Liver (tissue), 9 donors: Measurements from ENCODE around the gene SCARF1. TPM values are rescaled to one million over a fixed set of nuclear protein-coding genes. Genes with fewer than 3 reads are reported as not detected.

Experiments used
- DNase-seq: peaks from one replicate; pipeline ENCODE4 v3.0.0-alpha.2; 2017; ENCODE audit warnings: low spot score
- H3K27ac ChIP-seq, 2 donors: one replicate each; pipeline ENCODE4 v1.7.0; 2013; ENCODE audit warnings: inconsistent platforms in 2 of 2, low read length in 2 of 2, control low read depth in 1 of 2, low read depth in 1 of 2, mild to moderate bottlenecking in 1 of 2
- H3K27me3 ChIP-seq, 4 donors: one replicate each; pipeline versions ENCODE4 v1.6.1 to v1.7.0; 2013; ENCODE audit warnings: low read length in 3 of 4, inconsistent platforms in 1 of 4, mild to moderate bottlenecking in 1 of 4, moderate library complexity in 1 of 4; ENCODE audit not compliant: control insufficient read depth in 4 of 4, insufficient read depth in 4 of 4
- H3K36me3 ChIP-seq, 4 donors: one replicate each; pipeline versions ENCODE4 v1.6.1 to v1.7.0; 2013; ENCODE audit warnings: low read length in 3 of 4, mild to moderate bottlenecking in 3 of 4, low read depth in 1 of 4, moderate library complexity in 1 of 4; ENCODE audit not compliant: control insufficient read depth in 4 of 4, insufficient read depth in 3 of 4
- H3K4me1 ChIP-seq, 4 donors: one replicate each; pipeline versions ENCODE4 v1.6.1 to v1.7.0; 2013; ENCODE audit warnings: low read length in 3 of 4, mild to moderate bottlenecking in 3 of 4, moderate library complexity in 1 of 4; ENCODE audit not compliant: control insufficient read depth in 4 of 4, insufficient read depth in 4 of 4
- H3K4me3 ChIP-seq, 3 donors: one replicate each; pipeline versions ENCODE4 v1.6.1 to v1.7.0; 2013; ENCODE audit warnings: low read length in 3 of 3, control low read depth in 1 of 3, low read depth in 1 of 3, mild to moderate bottlenecking in 1 of 3
- H3K9ac ChIP-seq, 2 donors: one replicate each; pipeline ENCODE4 v1.7.0; 2013; ENCODE audit warnings: low read length in 2 of 2, mild to moderate bottlenecking in 2 of 2, moderate library complexity in 2 of 2, control low read depth in 1 of 2, low read depth in 1 of 2
- H3K9me3 ChIP-seq, 4 donors: one replicate each; pipeline versions ENCODE4 v1.6.1 to v1.7.0; 2013; ENCODE audit warnings: low read length in 3 of 4; ENCODE audit not compliant: control insufficient read depth in 4 of 4
- ATF3 ChIP-seq: IDR thresholded peaks from 2 replicates; pipeline ENCODE4 v1.6.1; 2016; ENCODE audit warnings: antibody characterized with exemption
- CTCF ChIP-seq: fragments of 150-350 bp; IDR thresholded peaks from 2 replicates; pipeline ENCODE4 v1.5.1; 2017; ENCODE audit warnings: improper control_type of control experiment, low read depth, low read length; ENCODE audit not compliant: missing input control
- EGR1 ChIP-seq, 2 donors: IDR thresholded peaks; 2 replicates each; pipeline ENCODE4 v1.6.1; 2016 to 2018; ENCODE audit warnings: antibody characterized with exemption in 2 of 2, low read depth in 2 of 2
- FOXA1 ChIP-seq: IDR thresholded peaks from 2 replicates; pipeline ENCODE4 v1.6.1; 2016; ENCODE audit warnings: antibody characterized with exemption
- GABPA ChIP-seq, 2 donors: IDR thresholded peaks in 1 of 2; conservative IDR thresholded peaks in 1 of 2; 2 replicates each; pipeline ENCODE4 v1.6.1; 2016; ENCODE audit warnings: antibody characterized with exemption in 2 of 2, mild to moderate bottlenecking in 1 of 2, moderate library complexity in 1 of 2
- HNF4G ChIP-seq: IDR thresholded peaks from 2 replicates; pipeline ENCODE4 v1.6.1; 2016; ENCODE audit warnings: antibody characterized with exemption
- JUND ChIP-seq, 2 donors: IDR thresholded peaks; 2 replicates each; pipeline ENCODE4 v1.6.1; 2016; ENCODE audit warnings: antibody characterized with exemption in 2 of 2
- MAX ChIP-seq: IDR thresholded peaks from 2 replicates; pipeline ENCODE4 v1.6.1; 2016; ENCODE audit warnings: antibody characterized with exemption
- NR2F2 ChIP-seq: IDR thresholded peaks from 2 replicates; pipeline ENCODE4 v1.6.1; 2016; ENCODE audit warnings: antibody characterized with exemption
- RAD21 ChIP-seq, 2 donors: IDR thresholded peaks; 2 replicates each; pipeline ENCODE4 v1.6.1; 2016; ENCODE audit warnings: antibody characterized with exemption in 2 of 2, mild to moderate bottlenecking in 2 of 2
- RXRA ChIP-seq, 2 donors: IDR thresholded peaks; 2 replicates each; pipeline ENCODE4 v1.6.1; 2017 to 2018; ENCODE audit warnings: antibody characterized with exemption in 2 of 2, mild to moderate bottlenecking in 1 of 2
- SP1 ChIP-seq: IDR thresholded peaks from 2 replicates; pipeline ENCODE4 v1.6.1; 2018; ENCODE audit warnings: antibody characterized with exemption, mild to moderate bottlenecking
- TAF1 ChIP-seq: conservative IDR thresholded peaks from 2 replicates; pipeline ENCODE4 v1.6.1; 2016; ENCODE audit warnings: antibody characterized with exemption, mild to moderate bottlenecking
- YY1 ChIP-seq: IDR thresholded peaks from 2 replicates; pipeline ENCODE4 v1.6.1; 2016; ENCODE audit warnings: antibody characterized with exemption, mild to moderate bottlenecking
- ZBTB33 ChIP-seq: IDR thresholded peaks from 2 replicates; pipeline ENCODE4 v1.6.1; 2016; ENCODE audit warnings: antibody characterized with exemption
- WGBS: extraction: QIAGEN DNeasy Blood & Tissue Kit; methylation state at CpG from one replicate; pipeline ENCODE4 v1.1.7; 2013; 5-methylcytosine and 5-hydroxymethylcytosine counted together
- polyA plus RNA-seq, 2 donors: library from polyadenylated mRNA; stranded (reverse) in 1 of 2; unstranded in 1 of 2; fragments of 200-250 nt in 1 of 2; fragments of >200 nt in 1 of 2; fragmentation: Nextera tagmentation in 1 of 2; extraction: Ambion mirVana in 1 of 2; gene quantifications; one replicate each; pipeline versions ENCODE4 v1.2.1 to v1.2.3, GENCODE V29; 2013 to 2015
- total RNA-seq, 2 donors: library from RNA; depleted of rRNA; stranded (reverse); fragments of >200 nt; gene quantifications; one replicate each; pipeline ENCODE4 v1.2.3, GENCODE V29; 2014
- TF ChIP-seq, protein P1 (sequence below): IDR thresholded peaks from 2 replicates; pipeline ENCODE4 v1.6.1; 2016; ENCODE audit warnings: antibody characterized with exemption, mild to moderate bottlenecking
- donor health status: healthy.
- donor health status: healthy.
- donor health status: healthy.
- donor health status: healthy.
- donor health status: healthy.

SCARF1 gene
- total and polyA plus RNA-seq, 4 donors: 1.3 to 11.9 (median 8.4) TPM

- peak; percentile 85 for DNase-seq
- Histone ChIP-seq H3K27me3 (no peaks in the 10 kb centered on the region), H3K27ac (peak within 1 kb of the TSS; percentile 79 to 88), H3K4me3 (peak within 1 kb of the TSS; percentile 63 to 74 (median 70)), H3K9me3 (no peaks in the 10 kb centered on the region), H3K36me3 (no peaks in the 10 kb centered on the region), H3K4me1 (peaks cover 9 to 32% (median 20%) of the 10 kb centered on the region in 4 donors), H3K9ac (peak within 1 kb of the TSS in 1 of 2 donors; percentile 28)
- TF ChIP-seq SP1: no peak
- no peak for TF ChIP-seq TAF1
- no peak for TF ChIP-seq CTCF
- no peak for TF ChIP-seq ZBTB33
- no peak for TF ChIP-seq FOXA1
- no peak for TF ChIP-seq RAD21 (IDR thresholded peaks at IDR 0.05)
- no peak for TF ChIP-seq EGR1 (IDR thresholded peaks at IDR 0.05; ENCODE audit: low read depth in 2 of 2)
- TF ChIP-seq RXRA (IDR thresholded peaks at IDR 0.05): no peak
- no peak for TF ChIP-seq MAX
- TF ChIP-seq JUND (IDR thresholded peaks at IDR 0.05): no peak
- no peak for TF ChIP-seq HNF4G
- TF ChIP-seq, protein P1, sequence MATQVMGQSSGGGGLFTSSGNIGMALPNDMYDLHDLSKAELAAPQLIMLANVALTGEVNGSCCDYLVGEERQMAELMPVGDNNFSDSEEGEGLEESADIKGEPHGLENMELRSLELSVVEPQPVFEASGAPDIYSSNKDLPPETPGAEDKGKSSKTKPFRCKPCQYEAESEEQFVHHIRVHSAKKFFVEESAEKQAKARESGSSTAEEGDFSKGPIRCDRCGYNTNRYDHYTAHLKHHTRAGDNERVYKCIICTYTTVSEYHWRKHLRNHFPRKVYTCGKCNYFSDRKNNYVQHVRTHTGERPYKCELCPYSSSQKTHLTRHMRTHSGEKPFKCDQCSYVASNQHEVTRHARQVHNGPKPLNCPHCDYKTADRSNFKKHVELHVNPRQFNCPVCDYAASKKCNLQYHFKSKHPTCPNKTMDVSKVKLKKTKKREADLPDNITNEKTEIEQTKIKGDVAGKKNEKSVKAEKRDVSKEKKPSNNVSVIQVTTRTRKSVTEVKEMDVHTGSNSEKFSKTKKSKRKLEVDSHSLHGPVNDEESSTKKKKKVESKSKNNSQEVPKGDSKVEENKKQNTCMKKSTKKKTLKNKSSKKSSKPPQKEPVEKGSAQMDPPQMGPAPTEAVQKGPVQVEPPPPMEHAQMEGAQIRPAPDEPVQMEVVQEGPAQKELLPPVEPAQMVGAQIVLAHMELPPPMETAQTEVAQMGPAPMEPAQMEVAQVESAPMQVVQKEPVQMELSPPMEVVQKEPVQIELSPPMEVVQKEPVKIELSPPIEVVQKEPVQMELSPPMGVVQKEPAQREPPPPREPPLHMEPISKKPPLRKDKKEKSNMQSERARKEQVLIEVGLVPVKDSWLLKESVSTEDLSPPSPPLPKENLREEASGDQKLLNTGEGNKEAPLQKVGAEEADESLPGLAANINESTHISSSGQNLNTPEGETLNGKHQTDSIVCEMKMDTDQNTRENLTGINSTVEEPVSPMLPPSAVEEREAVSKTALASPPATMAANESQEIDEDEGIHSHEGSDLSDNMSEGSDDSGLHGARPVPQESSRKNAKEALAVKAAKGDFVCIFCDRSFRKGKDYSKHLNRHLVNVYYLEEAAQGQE: no peak
- TF ChIP-seq ATF3: no peak
- TF ChIP-seq GABPA (IDR thresholded peaks at IDR 0.05 in 1 of 2, conservative IDR thresholded peaks at IDR 0.05 in 1 of 2): no peak
- no peak for TF ChIP-seq NR2F2
- no peak for TF ChIP-seq YY1
- WGBS: 2% methylated on average over 95 of the region's 95 CpGs
Observed at GRCh38 chr17:1627982-1628855, 17.3 kb downstream of the SCARF1 start, which contains the start of gene SLC43A2. Gene SLC43A2 (minus strand): TSS chr17:1628834. CDS start chr17:1627874, 960 bp downstream.
